ENCODE data around the gene EGFL6. TPM values are rescaled to one million over a fixed set of nuclear protein-coding genes. Genes with fewer than 3 reads are reported as not detected.

The EGFL6 gene
- total RNA-seq, 2 experiments from 2014 or later, result 3.3 to 3.8 TPM

GRCh38 chrX:13650318-13650717 is 80.9 kb downstream of the EGFL6 start:
- peaks cover 39% of the 10 kb centered on the region for H3K4me1 Mint-ChIP-seq
- DNase-seq, result no peak
- no peak overlapping the region for H3K27ac Mint-ChIP-seq
- H3K36me3 Mint-ChIP-seq (ENCODE audit: low read depth), result peaks cover 4% of the 10 kb centered on the region
- no peaks in the 10 kb centered on the region for H3K9me3 Mint-ChIP-seq
- H3K4me3 Mint-ChIP-seq, result no peak overlapping the region
- CTCF ChIA-PET, result interaction anchor here (0.8 to 1.4 kb wide), 2 partner anchors 143 to 879 kb away, joined by 3 to 4 read pairs; no protein-coding TSS in a partner anchor
- no peaks in the 10 kb centered on the region for H3K27me3 Mint-ChIP-seq
- POLR2A ChIA-PET, result no interaction called here

GRCh38 chrX:13651150-13651549 is 81.7 kb downstream of the EGFL6 start:
- H3K36me3 Mint-ChIP-seq (ENCODE audit: low read depth), result peaks cover 7% of the 10 kb centered on the region
- peaks cover 38% of the 10 kb centered on the region for H3K4me1 Mint-ChIP-seq
- no peak for DNase-seq
- H3K27ac Mint-ChIP-seq, result no peak overlapping the region
- no peaks in the 10 kb centered on the region for H3K27me3 Mint-ChIP-seq
- H3K4me3 Mint-ChIP-seq, result no peak overlapping the region
- no peaks in the 10 kb centered on the region for H3K9me3 Mint-ChIP-seq
- ChIA-PET POLR2A (no interaction called here), CTCF (interaction anchor here (0.8 to 1.4 kb wide), 2 partner anchors 144 to 880 kb away, joined by 3 to 4 read pairs; no protein-coding TSS in a partner anchor)

- CTCF ChIA-PET, result interaction anchor here (0.5 to 1.9 kb wide), 3 partner anchors 10 to 648 kb away, joined by 3 to 5 read pairs (median 4); no protein-coding TSS in a partner anchor
- Mint-ChIP-seq H3K27me3 (no peaks in the 10 kb centered on the region), H3K4me1 (peaks cover 32% of the 10 kb centered on the region), H3K27ac (peak overlapping the region; percentile 96), H3K9me3 (no peaks in the 10 kb centered on the region), H3K4me3 (peak overlapping the region; percentile 85), H3K36me3 (ENCODE audit: low read depth) (peaks cover 9% of the 10 kb centered on the region)
- POLR2A ChIA-PET, result interaction anchor here (1.4 to 2.1 kb wide), 7 partner anchors 10 to 674 kb away, joined by 3 to 15 read pairs (median 5); partner anchors contain the start of genes GEMIN8, OFD1 and TRAPPC2
- DNase-seq, result no peak
Observed at GRCh38 chrX:13652287-13652793, 82.9 kb downstream of the EGFL6 start.

- peak within 1 kb of the TSS; percentile 85 for H3K4me3 Mint-ChIP-seq
- peaks cover 28% of the 10 kb centered on the region for H3K4me1 Mint-ChIP-seq
- peak; percentile 94 for DNase-seq
- H3K36me3 Mint-ChIP-seq (ENCODE audit: low read depth), result peaks cover 9% of the 10 kb centered on the region
- H3K9me3 Mint-ChIP-seq, result no peaks in the 10 kb centered on the region
- POLR2A ChIA-PET, result interaction anchor here (1.4 to 2.1 kb wide), 7 partner anchors 9 to 675 kb away, joined by 3 to 15 read pairs (median 5); partner anchors contain the start of genes GEMIN8, OFD1 and TRAPPC2
- H3K27ac Mint-ChIP-seq, result peak within 1 kb of the TSS; percentile 96
- no peaks in the 10 kb centered on the region for H3K27me3 Mint-ChIP-seq
- CTCF ChIA-PET, result interaction anchor here (0.5 to 1.9 kb wide), 6 partner anchors 10 to 649 kb away, joined by 3 to 6 read pairs (median 4); no protein-coding TSS in a partner anchor
Observed at GRCh38 chrX:13652850-13653693, 83.7 kb downstream of the EGFL6 start, which contains the start of gene TCEANC. TCEANC (plus strand) TSS chrX:13653141; CDS start chrX:13662509, 9,368 bp downstream.

GRCh38 chrX:13654116-13654515 is 84.7 kb downstream of the EGFL6 start:
- H3K4me1 Mint-ChIP-seq, result peaks cover 33% of the 10 kb centered on the region
- no peak for DNase-seq
- peak overlapping the region; percentile 96 for H3K27ac Mint-ChIP-seq
- ChIA-PET CTCF (interaction anchor here (1.2 to 1.9 kb wide), 4 partner anchors 82 to 562 kb away, joined by 3 to 6 read pairs (median 5); no protein-coding TSS in a partner anchor), POLR2A (interaction anchor here (1.4 to 2.1 kb wide), 6 partner anchors 8 to 676 kb away, joined by 3 to 15 read pairs (median 6); partner anchors contain the start of genes GEMIN8, OFD1 and TRAPPC2)
- H3K27me3 Mint-ChIP-seq, result no peaks in the 10 kb centered on the region
- H3K9me3 Mint-ChIP-seq, result no peaks in the 10 kb centered on the region
- no peak overlapping the region for H3K4me3 Mint-ChIP-seq
- peaks cover 9% of the 10 kb centered on the region for H3K36me3 Mint-ChIP-seq (ENCODE audit: low read depth)

GRCh38 chrX:13655674-13656073 is 86.3 kb downstream of the EGFL6 start:
- no peak for DNase-seq
- H3K4me1 Mint-ChIP-seq, result peaks cover 36% of the 10 kb centered on the region
- ChIA-PET POLR2A (interaction anchor here (0.8 kb wide), 1 partner anchor 374 kb away, joined by 3 read pairs; the partner anchor contains the start of gene GEMIN8), CTCF (interaction anchor here (1.4 kb wide), 1 partner anchor 33 kb away, joined by 3 read pairs; the partner anchor contains the start of gene RAB9A)
- H3K9me3 Mint-ChIP-seq, result no peaks in the 10 kb centered on the region
- H3K27ac Mint-ChIP-seq, result no peak overlapping the region
- H3K27me3 Mint-ChIP-seq, result no peaks in the 10 kb centered on the region
- peaks cover 13% of the 10 kb centered on the region for H3K36me3 Mint-ChIP-seq (ENCODE audit: low read depth)
- no peak overlapping the region for H3K4me3 Mint-ChIP-seq

GRCh38 chrX:13658602-13659001 is 89.2 kb downstream of the EGFL6 start:
- H3K4me1 Mint-ChIP-seq, result peaks cover 40% of the 10 kb centered on the region
- peaks cover 27% of the 10 kb centered on the region for H3K36me3 Mint-ChIP-seq (ENCODE audit: low read depth)
- H3K9me3 Mint-ChIP-seq, result no peaks in the 10 kb centered on the region
- ChIA-PET POLR2A (interaction anchor here (1.2 kb wide), 1 partner anchor 30 kb away, joined by 3 read pairs; the partner anchor contains the start of gene RAB9A), CTCF (interaction anchor here (1.5 kb wide), 1 partner anchor 96 kb away, joined by 3 read pairs; no protein-coding TSS in a partner anchor)
- H3K27me3 Mint-ChIP-seq, result no peaks in the 10 kb centered on the region
- H3K27ac Mint-ChIP-seq, result no peak overlapping the region
- DNase-seq, result no peak
- no peak overlapping the region for H3K4me3 Mint-ChIP-seq

- ChIA-PET POLR2A (interaction anchor here (1.2 kb wide), 1 partner anchor 29 kb away, joined by 3 read pairs; the partner anchor contains the start of gene RAB9A), CTCF (interaction anchor here (1.5 kb wide), 1 partner anchor 96 kb away, joined by 3 read pairs; no protein-coding TSS in a partner anchor)
- Mint-ChIP-seq H3K9me3 (no peaks in the 10 kb centered on the region), H3K27me3 (no peaks in the 10 kb centered on the region), H3K27ac (no peak overlapping the region), H3K36me3 (ENCODE audit: low read depth) (peaks cover 27% of the 10 kb centered on the region), H3K4me1 (peaks cover 40% of the 10 kb centered on the region), H3K4me3 (no peak overlapping the region)
- no peak for DNase-seq
Observed at GRCh38 chrX:13659063-13659462, 89.7 kb downstream of the EGFL6 start.

GRCh38 chrX:13661735-13662288 is 92.4 kb downstream of the EGFL6 start:
- DNase-seq, result no peak
- Mint-ChIP-seq H3K36me3 (ENCODE audit: low read depth) (peaks cover 18% of the 10 kb centered on the region), H3K4me1 (peaks cover 26% of the 10 kb centered on the region), H3K4me3 (peak overlapping the region; percentile 43), H3K9me3 (no peaks in the 10 kb centered on the region), H3K27ac (peak overlapping the region; percentile 67), H3K27me3 (no peaks in the 10 kb centered on the region)
- ChIA-PET POLR2A (interaction anchor here (0.8 to 2.0 kb wide), 6 partner anchors 8 to 368 kb away, joined by 3 to 31 read pairs (median 6); partner anchors contain the start of genes GEMIN8, OFD1, RAB9A and TCEANC), CTCF (interaction anchor here (1.0 to 2.0 kb wide), 4 partner anchors 9 to 85 kb away, joined by 3 to 7 read pairs (median 5); partner anchors contain the start of gene TCEANC)

GRCh38 chrX:13662355-13662791 is 93.0 kb downstream of the EGFL6 start:
- Mint-ChIP-seq H3K27ac (peak overlapping the region; percentile 67), H3K27me3 (no peaks in the 10 kb centered on the region), H3K36me3 (ENCODE audit: low read depth) (peaks cover 18% of the 10 kb centered on the region), H3K9me3 (no peaks in the 10 kb centered on the region), H3K4me1 (peaks cover 26% of the 10 kb centered on the region), H3K4me3 (peak overlapping the region; percentile 43)
- ChIA-PET CTCF (interaction anchor here (0.7 to 2.0 kb wide), 5 partner anchors 9 to 84 kb away, joined by 3 to 7 read pairs (median 4); partner anchors contain the start of gene TCEANC), POLR2A (interaction anchor here (0.8 to 2.0 kb wide), 6 partner anchors 9 to 367 kb away, joined by 3 to 31 read pairs (median 6); partner anchors contain the start of genes GEMIN8, OFD1, RAB9A and TCEANC)
- no peak for DNase-seq

GRCh38 chrX:13664020-13664419 is 94.6 kb downstream of the EGFL6 start:
- Mint-ChIP-seq H3K9me3 (no peaks in the 10 kb centered on the region), H3K4me3 (no peak overlapping the region), H3K4me1 (peaks cover 24% of the 10 kb centered on the region), H3K36me3 (ENCODE audit: low read depth) (peaks cover 18% of the 10 kb centered on the region), H3K27ac (no peak overlapping the region), H3K27me3 (no peaks in the 10 kb centered on the region)
- ChIA-PET POLR2A (no interaction called here), CTCF (no interaction called here)
- DNase-seq, result no peak

GRCh38 chrX:13666836-13667235 is 97.4 kb downstream of the EGFL6 start:
- Mint-ChIP-seq H3K4me1 (peaks cover 21% of the 10 kb centered on the region), H3K36me3 (ENCODE audit: low read depth) (peaks cover 17% of the 10 kb centered on the region), H3K27me3 (no peaks in the 10 kb centered on the region)

More at GRCh38 chrX:13666836-13667235, 97.4 kb downstream of the EGFL6 start:
- Mint-ChIP-seq H3K4me3 (no peak overlapping the region), H3K9me3 (no peaks in the 10 kb centered on the region), H3K27ac (no peak overlapping the region)
- POLR2A ChIA-PET, result no interaction called here
- no peak for DNase-seq
- CTCF ChIA-PET, result no interaction called here
